SH-SY5Y (cell line): ENCODE measurements around the gene SCN9A.

ENCODE experiments used
- GATA2 ChIP-seq: IDR thresholded peaks from 2 replicates; pipeline ENCODE4 v1.6.1; 2011; ENCODE audit warnings: mild to moderate bottlenecking, low read depth, low read length
- GATA3 ChIP-seq: IDR thresholded peaks from 2 replicates; pipeline ENCODE4 v1.6.1; 2011; ENCODE audit warnings: low read depth, mild to moderate bottlenecking, low read length, moderate library complexity

DNA sequence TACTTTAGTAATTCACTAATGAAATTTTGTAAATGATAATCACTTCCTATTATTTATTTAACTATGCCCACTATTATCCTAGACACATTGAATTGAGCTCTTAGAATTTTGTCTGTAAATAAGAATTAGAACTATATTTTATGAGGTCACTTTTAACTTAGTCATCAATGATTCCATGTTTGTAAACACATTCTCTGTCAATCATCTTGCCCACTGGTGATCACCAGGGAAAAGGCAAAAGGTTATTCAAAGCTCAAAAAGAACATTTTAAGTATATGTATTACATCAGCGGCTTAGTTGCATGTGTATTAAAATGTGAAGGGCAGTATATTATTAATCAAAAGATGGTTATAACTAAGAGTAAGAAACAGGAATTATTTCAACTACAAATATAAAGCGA lies 25.2 kb downstream of the SCN9A start:
- TF ChIP-seq GATA3 (no peak), GATA2 (no peak)
